Esophagus muscularis mucosa (tissue), 4 donors: ENCODE measurements around the gene SERPINB5.

Experiments used
- CTCF ChIP-seq, 3 experiments: fragments of 200-600 bp in 2 of 3; fragments of 450-650 bp in 1 of 3; sonication (generic) in 2 of 3; IDR thresholded peaks; one replicate each; pipeline ENCODE4 v1.5.1; 2017 to 2019; ENCODE audit warnings: antibody characterized with exemption in 3 of 3, mild to moderate bottlenecking in 2 of 3, moderate library complexity in 1 of 3
- EP300 ChIP-seq: sonication (generic); formaldehyde crosslinking; IDR thresholded peaks from one replicate; pipeline ENCODE4 v1.6.1; 2017; ENCODE audit warnings: antibody characterized with exemption
- POLR2A ChIP-seq: fragments of 450-650 bp; IDR thresholded peaks from one replicate; pipeline ENCODE4 v1.6.1; 2017; ENCODE audit warnings: antibody characterized with exemption, moderate library complexity, mild to moderate bottlenecking, low read depth

GRCh38 chr18:63545000-63545399 is 68.2 kb downstream of the SERPINB5 start:
- TF ChIP-seq POLR2A (no peak), CTCF (IDR thresholded peaks at IDR 0.05) (no peak), EP300 (no peak)
